Fibroblast of the aortic adventitia (primary cell): ENCODE results near the gene TAC3. TPM values are rescaled to one million over a fixed set of nuclear protein-coding genes. Genes with fewer than 3 reads are reported as not detected.

Experiments used
- DNase-seq: peaks from one replicate; pipeline ENCODE4 v3.0.0-alpha.2; 2010; ENCODE audit warnings: low read depth
- H3K4me3 ChIP-seq: 2 replicates; pipeline ENCODE4 v1.5.1; 2011; ENCODE audit warnings: low read depth, mild to moderate bottlenecking, control low read depth, low read length, moderate library complexity
- CTCF ChIP-seq: IDR thresholded peaks from 2 replicates; pipeline ENCODE4 v1.5.1; 2011; ENCODE audit warnings: mild to moderate bottlenecking, low read length, control low read depth, inconsistent platforms; ENCODE audit not compliant: insufficient read depth
- total RNA-seq: library from RNA; depleted of rRNA; stranded (reverse); fragments of >200 nt; gene quantifications from 2 replicates; pipeline ENCODE4 v1.2.3, GENCODE V29; 2012; ENCODE audit warnings: low replicate concordance

Gene TAC3
- total RNA-seq, 1 donor, result not detected

GRCh38 chr12:57010627-57011247, 5.6 kb downstream of the TAC3 start:
- no peak for DNase-seq
- no peak for TF ChIP-seq CTCF

DNA sequence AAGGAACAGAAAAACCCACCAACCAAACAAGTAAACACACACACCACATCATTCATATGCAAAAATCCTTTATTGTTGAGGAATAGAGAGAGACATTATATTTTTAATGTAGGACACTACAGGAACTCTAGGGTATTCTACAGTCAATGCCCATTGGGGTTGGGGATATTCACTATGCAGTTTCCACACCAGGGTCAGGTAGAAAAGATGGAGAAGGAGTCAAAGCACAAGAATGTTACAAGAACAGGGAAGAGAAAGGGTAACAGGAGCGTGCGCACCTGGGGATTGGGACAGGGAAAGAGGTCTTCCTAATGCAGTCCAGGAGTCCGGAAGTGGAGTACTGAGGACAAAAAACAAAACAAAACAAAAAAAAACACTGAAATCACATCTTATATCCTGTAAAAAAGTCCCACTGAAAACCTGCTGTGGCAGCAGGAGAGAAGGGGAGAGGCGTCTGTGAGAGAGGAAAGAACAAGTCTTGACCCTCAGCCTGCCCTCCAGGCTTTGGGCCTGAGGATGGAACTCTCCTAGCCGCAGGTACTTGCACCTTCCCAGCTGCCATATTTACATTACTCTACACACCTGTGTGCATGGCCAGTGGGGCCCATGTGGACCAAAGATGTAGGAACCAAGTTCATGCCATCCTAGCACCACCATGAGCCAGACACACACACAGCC, 6.2 kb downstream of the TAC3 start:
- TF ChIP-seq CTCF, result no peak
- no peak overlapping the region for H3K4me3 ChIP-seq
- DNase-seq, result no peak

More at GRCh38 chr12:57010627-57011247, 5.6 kb downstream of the TAC3 start:
- no peak overlapping the region for H3K4me3 ChIP-seq

DNA sequence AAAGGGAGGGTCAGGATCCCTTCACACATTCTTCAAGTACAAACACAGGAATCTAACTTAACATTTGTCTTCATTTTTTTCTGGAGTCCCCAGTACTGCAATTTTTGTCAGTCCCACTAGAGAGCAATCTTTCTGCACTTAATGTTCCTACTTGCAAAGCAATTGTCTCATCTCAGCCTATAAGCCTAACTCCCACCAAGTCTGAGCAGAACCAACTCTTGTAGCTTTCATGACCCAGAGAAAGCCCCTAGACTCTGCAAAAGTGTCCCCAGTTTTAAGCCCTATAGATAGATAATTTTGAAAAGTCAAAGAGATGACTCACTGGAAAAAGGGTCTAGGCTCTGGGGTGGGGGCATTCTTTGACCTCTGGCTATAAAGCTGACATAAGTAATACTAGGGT, 8.2 kb downstream of the TAC3 start:
- DNase-seq, result peak; percentile 84
- no peak overlapping the region for H3K4me3 ChIP-seq
- peak; percentile 77 for TF ChIP-seq CTCF

DNA sequence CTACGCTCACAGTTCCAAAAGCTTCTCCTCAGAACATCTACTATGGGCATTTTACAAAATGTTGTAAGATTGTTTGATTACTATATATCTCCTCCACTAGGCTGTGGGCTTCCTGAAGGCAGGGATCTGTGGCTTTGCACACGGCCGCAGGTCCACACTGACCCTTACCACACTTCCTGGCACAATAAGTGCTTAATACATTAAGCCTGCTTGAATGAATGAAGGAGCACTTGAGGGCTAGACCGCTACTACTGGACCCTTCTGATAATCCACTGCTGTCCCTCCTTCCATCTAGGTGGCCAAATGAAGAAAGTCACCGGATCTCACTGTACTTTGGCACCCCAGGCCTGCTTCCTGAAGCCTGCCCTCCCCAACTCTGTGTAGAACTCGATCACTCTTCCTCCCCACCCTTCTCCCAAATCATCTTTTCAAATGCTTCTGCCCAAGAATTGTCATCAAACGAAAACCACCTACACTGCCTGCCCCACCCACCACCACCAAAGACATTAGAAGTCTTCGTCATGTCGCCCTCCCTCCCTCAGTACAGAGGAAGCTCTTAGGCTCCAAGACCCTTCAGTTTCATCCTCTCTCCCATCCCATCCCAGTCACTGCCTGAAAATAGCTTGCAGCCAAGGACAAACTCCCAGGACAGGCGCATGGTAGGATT, 9.4 kb downstream of the TAC3 start:
- peak overlapping the region; percentile 49 for H3K4me3 ChIP-seq
- DNase-seq, result no peak
- no peak for TF ChIP-seq CTCF

DNA sequence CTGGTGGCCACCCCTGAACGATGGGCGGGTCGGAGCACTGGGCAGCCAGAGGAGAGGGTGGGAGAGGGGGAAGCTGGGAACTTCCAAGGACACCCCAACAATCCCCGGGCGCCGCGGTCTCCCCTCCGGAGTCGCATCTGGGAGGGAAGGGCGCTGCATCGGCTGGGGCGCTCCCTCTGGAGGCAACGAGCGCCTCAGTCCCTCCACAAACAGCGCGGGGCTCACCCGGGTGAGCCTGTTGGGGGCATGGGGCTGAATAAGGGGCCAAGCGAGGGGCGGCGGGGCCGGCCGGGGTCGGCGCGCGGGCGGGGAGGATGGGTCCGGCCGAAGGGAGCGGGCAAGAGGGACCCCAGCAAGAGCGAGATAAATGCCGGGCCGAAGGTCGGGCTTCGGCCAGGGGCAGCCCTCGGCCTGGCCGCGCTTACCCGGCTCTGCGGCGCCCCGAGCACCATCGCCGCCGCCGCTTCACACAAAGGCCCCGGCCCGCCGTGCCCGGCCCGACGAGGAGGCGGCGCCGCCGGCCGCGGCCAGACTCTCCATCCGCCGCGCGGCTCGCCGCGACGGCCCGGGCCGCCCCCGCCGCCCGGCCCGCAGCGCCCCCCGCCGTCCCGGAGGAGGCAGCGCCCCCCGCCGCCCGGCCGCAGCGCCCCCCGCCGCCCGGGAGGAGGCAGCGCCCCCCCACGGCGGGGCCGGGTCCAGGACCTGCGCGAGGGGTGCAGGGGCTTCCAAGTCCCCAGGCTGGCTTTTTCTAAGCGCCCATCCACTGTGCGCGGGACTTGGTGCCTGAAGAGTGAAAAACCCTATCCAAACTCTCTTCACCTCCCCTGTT, 10.1 kb downstream of the TAC3 start, which contains the start of gene ZBTB39:
TSS of gene ZBTB39 (minus strand) at position 567 of the 829 bp plus-strand sequence. CDS start 1,629 bp downstream, outside the sequence.
- TF ChIP-seq CTCF, result peak; percentile 31
- H3K4me3 ChIP-seq, result peak within 1 kb of the TSS; percentile 82
- DNase-seq, result peak; percentile 24

DNA sequence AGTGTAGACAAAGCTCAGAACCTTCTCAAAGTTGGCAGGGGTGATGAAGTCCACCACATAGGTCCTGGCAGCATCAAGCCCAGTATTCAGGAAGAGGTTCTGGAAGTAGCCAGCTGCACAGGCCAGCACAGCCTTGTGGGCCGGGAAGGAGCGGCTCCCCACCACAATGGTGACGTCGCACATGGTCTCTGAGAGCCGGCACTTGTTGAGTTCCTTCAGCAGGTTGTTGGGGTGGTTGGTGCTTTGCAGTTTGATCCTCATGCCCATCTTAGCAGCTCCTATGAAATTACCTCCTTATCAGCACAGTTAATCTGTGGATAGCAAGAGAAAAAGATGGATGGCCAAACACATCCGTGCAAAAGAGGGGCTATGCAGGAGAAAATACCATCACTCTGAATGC, 11.7 kb downstream of the TAC3 start:
- DNase-seq, result no peak
- peak overlapping the region; percentile 10 for H3K4me3 ChIP-seq
- TF ChIP-seq CTCF, result no peak
